ENCODE data around the gene BNIPL.

Gene BNIPL

GRCh38 chr1:151059109-151060006, 23.0 kb downstream of the BNIPL start, which contains the start of gene CDC42SE1:
Gene CDC42SE1 (minus strand): TSS chr1:151059622. CDS start chr1:151055730, 3,892 bp downstream.
- TF ChIP-seq GATA3 (IDR thresholded peaks at IDR 0.05; ENCODE audit: low read depth, low read length) (no peak), GATA2 (IDR thresholded peaks at IDR 0.05; ENCODE audit: low read depth, low read length) (no peak)

GRCh38 chr1:151060007-151060656, 23.7 kb downstream of the BNIPL start, which contains the start of gene MLLT11:
Gene MLLT11 (plus strand): TSS chr1:151060397. CDS start chr1:151067225, 6,828 bp downstream.
- TF ChIP-seq GATA2 (IDR thresholded peaks at IDR 0.05; ENCODE audit: low read depth, low read length) = 0 out of 2 replicates have a peak, but pooled peaks have one; percentile 15
- TF ChIP-seq GATA3 (IDR thresholded peaks at IDR 0.05; ENCODE audit: low read depth, low read length) = no peak

GRCh38 chr1:151060657-151061421, 24.5 kb downstream of the BNIPL start:
- TF ChIP-seq GATA2 (IDR thresholded peaks at IDR 0.05; ENCODE audit: low read depth, low read length) (peak; percentile 36), GATA3 (IDR thresholded peaks at IDR 0.05; ENCODE audit: low read depth, low read length) (no peak)

- TF ChIP-seq GATA3 (IDR thresholded peaks at IDR 0.05; ENCODE audit: low read depth, low read length) = no peak
- no peak for TF ChIP-seq GATA2 (IDR thresholded peaks at IDR 0.05; ENCODE audit: low read depth, low read length)
These were observed 25.3 kb downstream of the BNIPL start for GRCh38 chr1:151061704-151062103.

- peak; percentile 72 for TF ChIP-seq GATA2 (IDR thresholded peaks at IDR 0.05; ENCODE audit: low read depth, low read length)
- no peak for TF ChIP-seq GATA3 (IDR thresholded peaks at IDR 0.05; ENCODE audit: low read depth, low read length)
These were observed 26.5 kb downstream of the BNIPL start for GRCh38 chr1:151062741-151063371.

GRCh38 chr1:151065089-151065645, 28.8 kb downstream of the BNIPL start:
- TF ChIP-seq GATA3 (IDR thresholded peaks at IDR 0.05; ENCODE audit: low read depth, low read length) (no peak), GATA2 (IDR thresholded peaks at IDR 0.05; ENCODE audit: low read depth, low read length) (no peak)

- no peak for TF ChIP-seq GATA3 (IDR thresholded peaks at IDR 0.05; ENCODE audit: low read depth, low read length)
- TF ChIP-seq GATA2 (IDR thresholded peaks at IDR 0.05; ENCODE audit: low read depth, low read length) = no peak
These were observed 30.8 kb downstream of the BNIPL start for GRCh38 chr1:151067185-151067584.

GRCh38 chr1:151069103-151069486, 32.7 kb downstream of the BNIPL start:
- no peak for TF ChIP-seq GATA2 (IDR thresholded peaks at IDR 0.05; ENCODE audit: low read depth, low read length)
- TF ChIP-seq GATA3 (IDR thresholded peaks at IDR 0.05; ENCODE audit: low read depth, low read length) = no peak

GRCh38 chr1:151070474-151071276, 34.3 kb downstream of the BNIPL start, which contains the start of gene GABPB2:
Gene GABPB2 (plus strand): TSS chr1:151070761. CDS start chr1:151088190, 17,429 bp downstream.
- TF ChIP-seq GATA3 (IDR thresholded peaks at IDR 0.05; ENCODE audit: low read depth, low read length) (no peak), GATA2 (IDR thresholded peaks at IDR 0.05; ENCODE audit: low read depth, low read length) (no peak)

- TF ChIP-seq GATA2 (IDR thresholded peaks at IDR 0.05; ENCODE audit: low read depth, low read length) = no peak
- TF ChIP-seq GATA3 (IDR thresholded peaks at IDR 0.05; ENCODE audit: low read depth, low read length) = no peak
These were observed 35.8 kb downstream of the BNIPL start for GRCh38 chr1:151072224-151072623.

- TF ChIP-seq GATA3 (IDR thresholded peaks at IDR 0.05; ENCODE audit: low read depth, low read length) = no peak
- no peak for TF ChIP-seq GATA2 (IDR thresholded peaks at IDR 0.05; ENCODE audit: low read depth, low read length)
These were observed 49.7 kb downstream of the BNIPL start for GRCh38 chr1:151085953-151086559.

Measured in SH-SY5Y (cell line).